HepG2 (cell line): ENCODE results near the gene TPST2. TPM values are rescaled to one million over a fixed set of nuclear protein-coding genes. Genes with fewer than 3 reads are reported as not detected.

Experiments used
- ATF2 ChIP-seq: sonication (generic); formaldehyde crosslinking; IDR thresholded peaks from 2 replicates; pipeline ENCODE4 v1.4.0; 2020; ENCODE audit warnings: missing genetic modification reagents
- BRD4 ChIP-seq: sonication (generic); formaldehyde crosslinking; IDR thresholded peaks from 2 replicates; pipeline ENCODE4 v1.4.0; 2020; ENCODE audit warnings: missing genetic modification reagents
- BRF2 ChIP-seq: sonication (generic); formaldehyde crosslinking; IDR thresholded peaks from 2 replicates; pipeline ENCODE4 v1.8.1; 2022; ENCODE audit warnings: mild to moderate bottlenecking, missing genetic modification reagents
- CTCF ChIP-seq: sonication (generic); formaldehyde crosslinking; IDR thresholded peaks from 2 replicates; pipeline ENCODE4 v1.5.0; 2020; ENCODE audit warnings: mild to moderate bottlenecking, missing genetic modification reagents, moderate library complexity
- FOXK2 ChIP-seq: fragments of 450-650 bp; IDR thresholded peaks from 2 replicates; pipeline ENCODE4 v1.6.1; 2016
- HNRNPUL1 ChIP-seq: fragments of 200-400 bp; formaldehyde crosslinking; IDR thresholded peaks from 2 replicates; pipeline ENCODE4 v1.6.1; 2017; ENCODE audit warnings: low read depth, mild to moderate bottlenecking, low read length, moderate library complexity
- KDM5A ChIP-seq: fragments of 200-600 bp; sonication (generic); IDR thresholded peaks from 2 replicates; pipeline ENCODE4 v1.7.0; 2018; ENCODE audit warnings: antibody characterized with exemption, mild to moderate bottlenecking, low read length, borderline replicate concordance
- RAD21 ChIP-seq: fragments of 450-650 bp; formaldehyde crosslinking; IDR thresholded peaks from 2 replicates; pipeline ENCODE4 v1.5.0; 2020; ENCODE audit warnings: mild to moderate bottlenecking
- RARA ChIP-seq: IDR thresholded peaks from 2 replicates; pipeline ENCODE4 v1.6.1; 2016; ENCODE audit warnings: missing genetic modification reagents, missing compliant biosample characterization
- RNF2 ChIP-seq: fragments of 450-650 bp; conservative IDR thresholded peaks from 2 replicates; pipeline ENCODE4 v1.6.1; 2016; ENCODE audit warnings: low read depth
- SOX13 ChIP-seq, 3 experiments: fragments of 450-650 bp in 1 of 3; sonication (generic) in 1 of 3; formaldehyde crosslinking in 1 of 3; IDR thresholded peaks in 2 of 3; conservative IDR thresholded peaks in 1 of 3; 2 replicates each; pipeline versions ENCODE4 v1.5.0 to v1.6.1; 2016 to 2020; ENCODE audit warnings: antibody characterized with exemption in 1 of 3, mild to moderate bottlenecking in 1 of 3, missing compliant biosample characterization in 1 of 3, missing genetic modification reagents in 1 of 3, moderate library complexity in 1 of 3
- SP5 ChIP-seq: IDR thresholded peaks from 2 replicates; pipeline ENCODE4 v1.6.1; 2016; ENCODE audit warnings: low read depth, borderline replicate concordance
- TBX3 ChIP-seq: fragments of 450-650 bp; IDR thresholded peaks from 2 replicates; pipeline ENCODE4 v1.6.1; 2017; ENCODE audit warnings: antibody characterized with exemption, mild to moderate bottlenecking, inconsistent platforms, borderline replicate concordance
- THAP9 ChIP-seq: sonication (generic); formaldehyde crosslinking; IDR thresholded peaks from 2 replicates; pipeline ENCODE4; 2020; ENCODE audit warnings: missing genetic modification reagents, mild to moderate bottlenecking, borderline replicate concordance
- ZEB1 ChIP-seq: IDR thresholded peaks from 2 replicates; pipeline ENCODE4 v1.6.1; 2012; ENCODE audit warnings: mild to moderate bottlenecking, low read depth, inconsistent platforms; ENCODE audit not compliant: insufficient replicate concordance
- ZNF12 ChIP-seq: sonication (generic); formaldehyde crosslinking; IDR thresholded peaks from 2 replicates; pipeline ENCODE4 v1.5.0; 2020; ENCODE audit warnings: missing genetic modification reagents
- ZNF124 ChIP-seq: sonication (generic); formaldehyde crosslinking; IDR thresholded peaks from 2 replicates; pipeline ENCODE4 v1.4.0; 2020; ENCODE audit warnings: missing genetic modification reagents
- ZNF329 ChIP-seq: sonication (generic); formaldehyde crosslinking; IDR thresholded peaks from 2 replicates; pipeline ENCODE4 v1.9.0; 2021; ENCODE audit warnings: low read depth, mild to moderate bottlenecking, missing genetic modification reagents
- ZNF597 ChIP-seq: sonication (generic); formaldehyde crosslinking; IDR thresholded peaks from 2 replicates; pipeline ENCODE4 v1.5.0; 2020; ENCODE audit warnings: missing genetic modification reagents
- ZNF670 ChIP-seq: sonication (generic); formaldehyde crosslinking; IDR thresholded peaks from 2 replicates; pipeline ENCODE4 v1.8.0; 2022; ENCODE audit warnings: mild to moderate bottlenecking, missing genetic modification reagents, borderline replicate concordance
- polyA plus RNA-seq, 8 experiments: library from polyadenylated mRNA; depleted of rRNA in 3 of 8; stranded (reverse) in 7 of 8; unstranded in 1 of 8; fragments of >200 nt; fragmentation: Illumina TruSeq in 4 of 8; extraction: Trizol in 4 of 8; gene quantifications; 2 replicates each; pipeline versions ENCODE4 v1.2.1 to v1.2.3, GENCODE V29; 2011 to 2016; ENCODE audit warnings: low read depth in 4 of 8, missing spikeins in 1 of 8, mixed read lengths in 1 of 8; ENCODE audit not compliant: insufficient read depth in 1 of 8
- total RNA-seq, 5 experiments: library from RNA; depleted of rRNA; stranded (reverse); fragments of >200 nt; fragmentation: Illumina TruSeq; extraction: Trizol; gene quantifications; 2 replicates each; pipeline ENCODE4 v1.2.3, GENCODE V29; 2016; ENCODE audit warnings: low read depth in 1 of 5

The TPST2 gene
- total and polyA plus RNA-seq, 2 of the 13 experiments (the other 11 are each of a cell fraction or from before 2014, with no cell fraction given), result 15.2 to 23.8 TPM

- TF ChIP-seq BRF2 (CRISPR knock-in tag) (0 out of 2 replicates have a peak, but pooled peaks have one; percentile 58), HNRNPUL1 (no peak), KDM5A (peak; percentile 98), ZNF329 (peak; percentile 20; the same call in 1 of the 2 replicates), BRD4 (CRISPR knock-in tag) (peak; percentile 78), SOX13 (IDR thresholded peaks at IDR 0.05) (no peak), SOX13 (CRISPR knock-in tag; conservative IDR thresholded peaks at IDR 0.05 in 1 of 2, IDR thresholded peaks at IDR 0.05 in 1 of 2) (peak in 1 of 2 experiments; percentile 47; a peak in 2 of 4 replicates), THAP9 (CRISPR knock-in tag) (peak; percentile 81; the same call in 1 of the 2 replicates), RARA (CRISPR knock-in tag) (0 out of 2 replicates have a peak, but pooled peaks have one; percentile 25), RAD21 (CRISPR knock-in tag) (0 out of 2 replicates have a peak, but pooled peaks have one; percentile 17), ZNF124 (CRISPR knock-in tag) (peak; percentile 62), SP5 (peak; percentile 96), ZNF597 (CRISPR knock-in tag) (no peak), ZEB1 (peak; percentile 94), FOXK2 (no peak), TBX3 (no peak), ATF2 (peak; percentile 82), CTCF (CRISPR knock-in tag) (no peak; the same call in 1 of the 2 replicates), RNF2 (no peak), ZNF12 (CRISPR knock-in tag) (no peak), ZNF670 (CRISPR knock-in tag) (peak; percentile 95)
These were observed 106.2 kb downstream of the TPST2 start, which contains the start of the genes HPS4 and SRRD (continued) for GRCh38 chr22:26483439-26484359.
